NCI-H1092 (cell line): ENCODE data around the gene C14orf132.

Experiments
- DNase-seq: peaks from one replicate; lab custom pipeline; 2025; lab: John Stamatoyannopoulos, UW

The C14orf132 gene

DNA sequence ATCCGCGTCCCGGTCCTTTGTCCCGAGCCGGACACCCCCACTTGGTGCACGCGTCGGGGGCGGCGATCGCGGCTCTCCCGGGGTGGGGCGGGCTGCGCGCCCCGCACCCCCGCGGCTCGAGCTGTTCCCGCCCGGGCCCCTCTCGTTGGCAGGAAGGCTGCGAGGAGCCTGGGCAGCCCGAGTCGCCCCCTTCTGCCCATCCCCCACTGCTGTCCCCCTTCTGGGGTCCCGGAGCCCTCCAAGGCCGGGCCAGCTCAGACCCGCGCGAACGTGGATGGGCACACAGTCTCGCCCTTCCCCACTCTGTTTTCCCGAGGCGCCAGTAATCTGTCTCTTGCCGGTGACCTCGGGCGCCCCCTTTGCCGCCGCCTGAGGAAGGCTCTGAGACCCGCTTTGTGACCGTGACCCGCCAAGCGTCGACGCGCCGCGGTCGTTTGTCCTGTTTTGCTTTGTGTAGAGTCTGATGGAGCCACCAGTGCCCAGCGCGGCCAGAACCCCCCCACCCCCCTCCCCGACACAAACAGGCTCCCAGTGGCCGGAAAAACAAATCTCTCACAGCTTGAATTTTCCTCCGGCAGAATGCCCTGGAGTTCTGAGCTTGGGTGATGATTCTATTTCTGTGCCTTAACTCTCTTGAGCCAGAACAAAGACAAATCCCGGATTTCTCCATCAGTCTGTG is 610 bp downstream of the C14orf132 start:
- DNase-seq = peak; percentile 34

DNA sequence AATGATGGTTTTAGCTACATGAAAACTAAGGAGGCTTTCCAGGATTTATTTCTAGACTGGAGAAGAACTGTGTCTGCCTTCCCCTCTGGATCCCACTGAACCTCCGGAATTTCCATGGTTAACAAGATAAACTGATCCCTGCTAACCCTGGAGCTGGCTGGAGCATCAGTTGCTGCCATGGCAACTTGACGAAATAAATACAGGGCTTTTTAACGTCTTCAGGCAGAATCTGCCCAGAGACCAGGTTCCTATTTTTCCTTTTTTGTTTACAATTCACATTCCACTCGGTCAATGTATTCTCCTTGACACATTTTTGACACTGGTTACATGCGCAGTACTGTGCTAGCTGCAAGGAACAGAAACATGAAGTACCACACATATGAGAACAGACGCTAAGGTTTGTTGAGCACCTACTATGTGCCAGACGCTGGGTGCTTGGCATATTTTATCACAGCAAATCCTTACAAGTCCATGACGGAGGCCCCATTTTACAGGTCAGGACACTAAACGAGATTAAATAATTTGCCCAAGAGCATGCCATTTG is 1.7 kb downstream of the C14orf132 start:
- DNase-seq = no peak

DNA sequence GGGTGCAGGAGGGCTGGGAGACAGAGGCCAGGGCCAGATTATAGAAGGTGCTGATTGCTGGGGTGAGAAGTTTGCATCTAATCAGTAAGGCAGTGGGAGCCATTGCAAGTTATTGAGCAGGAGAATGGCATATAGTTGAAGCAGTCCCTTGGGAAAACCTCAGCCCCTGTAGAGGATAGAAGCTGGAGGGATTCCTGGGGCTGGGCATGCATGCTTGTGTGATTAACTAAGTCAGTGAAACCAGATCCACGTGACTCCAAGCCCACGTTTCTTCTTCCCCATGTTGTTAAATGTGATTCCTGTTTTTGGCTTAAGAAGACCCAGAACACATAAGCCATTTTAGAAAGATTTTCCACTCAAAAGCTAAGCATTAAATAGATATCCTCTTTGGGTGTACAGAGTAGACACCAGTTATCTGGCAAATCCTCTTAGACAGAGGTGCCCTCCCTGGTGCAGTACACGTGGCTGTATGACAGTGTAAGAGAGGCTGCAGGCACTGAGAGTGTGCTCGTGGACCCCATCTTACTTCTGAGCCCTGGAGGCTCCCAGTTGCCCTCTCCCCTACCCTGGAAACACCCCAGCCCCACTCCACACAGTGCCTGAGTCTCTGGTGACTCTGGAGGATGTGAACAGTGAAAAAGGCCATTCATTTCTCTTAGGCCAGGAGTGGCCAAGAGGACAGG is 3.2 kb downstream of the C14orf132 start:
- no peak for DNase-seq

DNA sequence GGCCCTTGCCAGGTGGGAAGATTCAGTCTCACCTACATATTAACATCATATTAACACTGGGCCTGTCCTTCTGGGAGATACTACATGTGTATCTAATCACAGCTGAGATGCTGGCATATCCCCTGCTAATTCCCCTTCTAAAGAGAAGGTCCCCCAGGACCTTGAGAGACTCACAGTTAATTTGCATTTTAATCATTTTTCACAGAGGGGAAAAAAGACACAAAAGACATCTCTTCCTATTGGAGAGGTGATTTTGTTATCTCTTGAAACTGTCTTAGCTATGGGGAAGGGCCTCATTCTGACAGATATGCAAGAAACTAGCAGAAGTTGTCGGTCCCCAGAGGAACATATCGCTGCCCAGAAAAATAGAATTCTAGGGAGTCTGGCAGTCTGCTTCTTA is 7.5 kb downstream of the C14orf132 start:
- no peak for DNase-seq

DNA sequence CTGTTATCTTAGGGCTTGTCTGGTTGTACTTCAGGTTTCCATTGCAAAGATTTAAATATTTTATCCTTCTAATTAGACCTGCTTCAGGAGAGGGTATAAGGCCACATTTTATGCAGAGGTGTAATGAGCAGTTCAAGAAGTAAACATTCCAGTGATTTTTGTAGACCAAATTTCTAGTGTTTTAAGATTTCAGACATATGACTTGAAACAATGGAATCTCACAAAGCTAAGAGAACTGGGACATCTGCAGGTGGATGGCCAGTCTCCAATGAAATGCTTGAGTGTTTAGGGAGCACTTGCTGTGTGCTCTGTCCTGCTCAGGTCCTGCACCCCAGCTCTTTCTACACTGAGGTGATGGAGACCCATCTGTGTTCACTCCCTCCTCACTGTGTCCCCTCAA is 7.9 kb downstream of the C14orf132 start:
- DNase-seq = no peak

DNA sequence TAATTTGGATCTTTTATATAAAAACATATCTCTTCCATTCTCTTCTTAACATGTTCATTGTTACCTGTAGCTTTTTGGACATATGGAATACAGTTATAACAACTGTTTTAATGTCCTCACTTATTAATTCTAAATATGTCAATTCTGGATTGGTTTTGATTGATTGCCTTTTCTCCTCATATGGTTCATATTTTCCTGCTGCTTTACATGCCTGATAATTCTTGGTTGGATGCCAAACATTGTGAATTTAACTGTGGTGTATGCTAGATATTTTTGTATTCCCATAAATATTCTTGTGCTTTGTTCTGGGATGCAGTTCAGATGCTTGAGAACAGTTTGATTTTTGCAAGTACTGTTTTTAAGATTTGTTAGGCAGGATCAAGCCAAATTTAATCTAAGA is 10.8 kb downstream of the C14orf132 start:
- DNase-seq = no peak

DNA sequence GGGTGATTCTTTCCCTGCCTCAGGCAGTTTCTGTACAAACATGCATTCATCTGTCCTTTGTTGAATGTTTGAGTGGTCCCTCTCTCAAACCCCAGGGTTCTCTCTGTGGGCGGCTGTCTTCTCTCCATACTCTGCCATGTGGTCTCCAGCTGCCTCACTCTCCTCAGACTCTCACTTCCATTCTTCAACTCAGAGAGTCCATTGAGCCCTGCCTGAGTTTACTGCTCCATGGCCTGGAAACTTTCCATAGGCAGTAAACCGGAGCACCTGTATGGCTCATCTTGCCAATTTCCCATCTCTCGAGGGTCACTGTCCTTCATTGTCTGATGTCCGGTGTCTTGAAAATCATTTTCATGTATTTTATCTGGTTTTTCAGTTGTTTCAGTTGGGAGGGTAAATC is 11.3 kb downstream of the C14orf132 start:
- DNase-seq = no peak

DNA sequence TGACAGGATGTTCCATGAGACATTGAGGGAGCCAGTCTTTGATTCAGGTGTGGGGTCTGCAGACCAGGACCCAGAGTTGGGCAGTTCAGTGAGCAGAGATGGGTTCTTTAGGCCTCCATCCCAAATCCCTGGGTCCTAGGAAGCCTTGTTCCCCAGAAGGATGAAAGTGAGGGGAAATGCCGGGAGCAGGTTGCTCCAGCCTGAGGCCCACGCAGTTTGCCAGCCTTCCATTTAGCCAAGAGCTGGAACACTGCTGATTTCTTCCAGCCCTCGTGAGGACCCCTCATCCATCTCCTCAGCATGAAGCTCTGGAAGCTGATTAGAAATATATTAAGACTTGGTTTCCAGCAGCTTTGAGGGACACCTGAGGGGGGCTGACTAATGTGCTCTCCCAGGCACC is 12.1 kb downstream of the C14orf132 start:
- DNase-seq = no peak

DNA sequence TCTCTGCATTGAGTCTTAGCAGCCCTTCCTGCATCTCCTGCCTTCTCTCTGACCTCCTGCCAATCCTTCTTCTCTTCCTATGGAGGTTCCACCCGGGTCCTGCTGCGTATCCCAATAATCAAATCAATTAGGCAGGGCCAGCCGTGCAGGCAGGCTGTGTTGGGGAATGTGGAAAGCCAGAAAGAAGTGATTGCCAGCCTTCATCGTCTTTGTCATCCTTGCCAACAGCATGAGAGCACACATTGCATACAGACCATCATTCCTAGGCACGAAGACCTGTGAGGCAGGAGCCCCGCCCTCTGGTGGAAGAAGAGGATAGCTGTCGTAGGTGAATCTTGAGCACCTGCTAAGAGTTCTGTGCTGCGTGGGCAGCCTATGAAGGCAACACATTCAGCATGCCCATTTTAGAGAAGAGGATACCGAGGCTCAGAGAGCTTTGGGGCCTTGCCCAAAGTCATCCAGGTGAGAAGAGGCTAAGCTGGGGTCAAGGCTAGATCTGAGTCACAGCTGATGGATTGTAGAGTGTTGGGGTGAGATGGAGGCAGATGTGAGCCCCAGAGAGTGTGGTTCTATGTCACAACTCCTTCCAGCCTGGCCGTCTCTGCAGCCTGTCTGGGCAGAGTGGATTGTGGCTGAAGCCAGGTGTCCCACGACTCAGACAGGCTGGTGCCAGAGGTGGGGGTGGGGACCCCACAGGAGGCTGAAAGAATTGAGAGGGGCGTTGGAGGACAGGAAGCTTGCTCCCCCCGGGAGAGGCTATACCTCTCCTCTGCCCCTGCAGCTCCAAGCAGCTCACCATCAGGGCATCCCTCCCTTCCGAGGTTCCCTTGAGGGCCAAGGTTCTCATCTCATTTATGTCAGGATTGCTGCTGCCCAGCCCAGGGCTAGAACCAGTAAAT is 12.7 kb downstream of the C14orf132 start:
- DNase-seq = no peak

DNA sequence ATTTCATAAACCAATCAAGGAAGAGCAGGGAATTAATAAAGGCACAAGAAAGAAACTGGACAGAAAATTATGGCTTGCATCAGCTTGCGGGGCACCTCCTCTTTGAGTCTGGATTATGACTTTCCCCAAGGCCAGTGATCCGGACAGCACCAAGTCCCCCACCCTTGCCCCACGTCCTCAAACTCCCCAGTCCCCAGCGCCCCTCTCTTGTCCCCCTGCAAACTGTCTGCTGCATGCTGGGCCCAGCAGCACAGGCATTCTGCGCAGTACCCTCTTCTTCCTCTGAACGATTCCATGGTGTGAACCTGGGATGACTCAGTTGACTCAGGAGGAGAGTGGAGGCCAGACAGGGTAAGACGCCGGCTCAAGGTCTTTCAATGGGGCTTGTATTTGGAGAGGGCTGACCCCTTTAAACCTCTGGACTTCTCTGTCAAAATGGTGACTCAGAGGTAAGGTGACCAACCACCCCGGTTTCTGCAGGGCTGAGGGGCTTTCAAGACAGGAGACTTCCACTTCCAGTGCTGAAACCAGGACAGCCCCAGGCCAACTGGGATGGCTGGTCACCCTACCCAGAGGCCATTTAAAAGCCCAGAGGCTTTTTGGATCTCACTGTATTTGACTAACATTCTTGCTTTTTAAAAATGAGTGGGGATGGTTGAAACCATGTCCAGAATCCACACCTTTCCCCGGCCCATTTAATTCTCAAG is 13.5 kb downstream of the C14orf132 start:
- no peak for DNase-seq

DNA sequence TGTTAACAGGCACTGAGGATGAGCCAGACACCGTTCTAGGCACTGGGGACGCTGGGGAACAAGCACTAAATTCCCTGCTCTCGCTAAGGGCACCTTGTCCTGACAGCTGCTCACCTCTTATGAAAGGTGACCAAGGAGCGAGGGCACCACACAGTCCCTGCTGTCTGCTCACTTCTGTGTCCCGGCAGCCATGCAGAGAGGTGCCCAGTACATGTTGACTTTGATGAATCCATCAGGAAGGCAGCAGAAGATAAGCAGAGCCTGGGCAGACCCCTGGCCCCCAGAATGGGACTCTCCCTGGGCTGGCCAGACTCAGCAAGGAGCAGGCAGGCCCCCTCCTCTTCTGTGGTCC is 14.1 kb downstream of the C14orf132 start:
- no peak for DNase-seq

DNA sequence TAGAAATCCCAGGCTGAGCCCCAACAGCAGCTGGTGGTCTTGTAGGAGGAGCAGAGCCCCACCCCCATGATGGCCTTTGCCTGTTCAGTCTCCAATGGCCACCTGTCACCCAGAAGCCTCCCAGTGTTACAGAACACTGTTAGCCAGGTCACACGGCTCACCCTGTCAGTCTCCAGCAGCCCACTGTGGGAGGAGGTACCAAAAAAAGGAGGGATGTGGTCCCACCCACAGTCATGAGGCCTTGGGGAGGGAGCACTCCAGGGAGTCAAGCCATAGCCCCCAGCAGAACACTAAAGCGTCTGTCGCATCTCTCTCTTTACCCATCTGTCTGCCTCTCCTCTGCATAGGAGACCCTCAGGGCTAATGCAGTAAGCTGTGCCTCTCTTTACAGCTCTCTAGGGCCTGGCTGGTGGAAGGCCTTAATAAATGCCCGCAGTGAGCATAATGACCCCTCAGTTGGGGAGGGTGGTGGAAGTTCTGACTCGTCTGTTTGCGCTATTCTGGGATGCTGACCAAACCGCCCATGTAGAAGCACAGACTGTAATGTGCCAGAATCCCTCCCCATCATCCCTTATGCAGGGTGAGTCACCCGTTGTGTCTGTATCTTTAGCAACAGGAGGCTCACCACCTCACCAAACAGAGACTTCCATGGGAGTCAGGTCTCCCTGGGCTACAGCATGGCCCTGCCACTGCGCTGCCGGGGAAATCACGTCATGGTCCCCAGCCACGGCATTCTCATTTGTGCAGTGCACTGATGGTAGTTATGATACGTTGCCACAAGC is 14.6 kb downstream of the C14orf132 start:
- DNase-seq = no peak

DNA sequence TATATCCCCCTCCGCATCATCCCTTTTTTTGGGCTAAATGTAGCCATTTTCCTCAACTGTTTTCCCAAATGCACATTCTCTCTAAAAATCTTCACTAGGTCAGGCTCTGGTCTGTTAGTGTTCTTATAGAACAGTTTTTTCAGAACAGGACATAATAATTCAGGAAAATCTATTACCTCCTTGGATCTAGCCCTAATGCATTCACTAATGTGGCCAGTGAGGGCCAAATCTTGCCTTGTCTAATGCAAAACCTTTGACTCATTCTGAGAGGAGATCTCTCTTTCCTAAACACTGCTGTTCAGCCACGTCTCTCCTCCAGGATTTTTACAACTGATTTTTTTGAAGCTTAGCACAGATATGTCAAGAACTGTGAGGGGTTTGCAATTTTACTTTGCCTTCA is 15.5 kb downstream of the C14orf132 start:
- DNase-seq = no peak

DNA sequence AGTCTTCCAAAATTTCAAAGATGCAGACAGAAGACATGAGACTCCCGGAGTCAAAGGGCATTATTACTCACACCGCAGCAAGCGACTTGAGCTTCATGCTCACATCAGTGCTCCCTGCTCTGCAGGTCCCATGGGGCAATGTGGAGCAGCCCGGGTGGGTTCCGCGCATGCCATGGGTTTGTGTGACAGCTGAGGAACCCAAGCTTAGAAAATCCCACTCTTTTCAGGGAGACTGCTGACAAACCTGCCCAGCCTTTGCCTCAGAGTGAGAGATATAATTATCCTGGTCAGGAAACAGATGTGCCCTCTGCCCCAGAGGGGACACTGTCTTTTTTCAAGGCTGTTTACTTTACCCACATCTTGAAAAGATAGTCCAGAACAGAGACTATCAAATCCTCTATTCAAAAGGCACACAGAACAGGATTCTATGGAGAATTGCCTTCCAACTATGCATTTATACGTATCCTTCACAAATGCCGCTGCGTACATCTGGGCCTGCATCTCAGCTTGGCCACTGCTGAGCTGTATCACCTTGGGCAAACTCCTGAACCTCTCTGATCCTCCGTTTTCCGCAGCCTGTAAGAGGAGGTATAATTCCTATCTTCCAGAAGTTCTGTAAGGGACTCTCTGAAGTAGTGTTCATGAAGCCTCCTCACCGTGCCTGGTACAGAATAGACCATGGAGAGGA is 16.0 kb downstream of the C14orf132 start:
- no peak for DNase-seq

DNA sequence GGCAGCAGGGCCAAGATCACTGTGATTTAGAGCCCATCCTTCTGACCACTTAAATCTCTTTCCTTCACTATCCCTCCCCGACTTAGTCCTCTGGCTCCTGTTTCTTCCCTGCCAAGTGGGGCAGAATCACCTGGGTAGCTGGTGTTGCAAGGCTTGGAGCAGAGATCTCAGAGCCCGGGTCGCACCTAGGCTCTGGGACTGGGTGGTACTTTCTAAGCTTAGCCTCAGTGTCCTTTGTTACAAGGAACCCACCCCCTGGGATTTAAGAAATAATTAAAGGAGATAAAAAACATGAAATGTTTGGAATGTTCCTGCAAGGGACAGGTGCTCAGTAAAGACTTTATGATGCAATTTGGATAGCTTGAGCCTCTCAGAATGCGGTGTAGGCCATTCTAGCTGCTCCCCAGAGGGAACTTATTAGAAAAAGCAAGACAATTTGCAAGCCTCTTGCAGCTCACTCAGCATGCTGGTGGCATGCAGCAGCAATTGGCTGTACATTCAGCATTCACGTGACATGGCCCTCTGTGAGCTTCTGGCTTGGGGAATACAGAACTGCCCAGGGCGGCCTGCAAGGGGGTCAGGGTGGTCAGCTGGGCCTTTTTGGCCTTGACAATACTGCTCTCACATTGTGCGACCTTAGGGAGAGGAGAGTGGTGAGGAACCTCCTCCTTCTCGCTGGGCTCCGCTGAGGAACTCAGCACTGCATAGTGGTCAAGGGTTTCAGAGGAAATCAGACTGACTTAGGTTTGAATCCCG is 16.8 kb downstream of the C14orf132 start:
- no peak for DNase-seq

DNA sequence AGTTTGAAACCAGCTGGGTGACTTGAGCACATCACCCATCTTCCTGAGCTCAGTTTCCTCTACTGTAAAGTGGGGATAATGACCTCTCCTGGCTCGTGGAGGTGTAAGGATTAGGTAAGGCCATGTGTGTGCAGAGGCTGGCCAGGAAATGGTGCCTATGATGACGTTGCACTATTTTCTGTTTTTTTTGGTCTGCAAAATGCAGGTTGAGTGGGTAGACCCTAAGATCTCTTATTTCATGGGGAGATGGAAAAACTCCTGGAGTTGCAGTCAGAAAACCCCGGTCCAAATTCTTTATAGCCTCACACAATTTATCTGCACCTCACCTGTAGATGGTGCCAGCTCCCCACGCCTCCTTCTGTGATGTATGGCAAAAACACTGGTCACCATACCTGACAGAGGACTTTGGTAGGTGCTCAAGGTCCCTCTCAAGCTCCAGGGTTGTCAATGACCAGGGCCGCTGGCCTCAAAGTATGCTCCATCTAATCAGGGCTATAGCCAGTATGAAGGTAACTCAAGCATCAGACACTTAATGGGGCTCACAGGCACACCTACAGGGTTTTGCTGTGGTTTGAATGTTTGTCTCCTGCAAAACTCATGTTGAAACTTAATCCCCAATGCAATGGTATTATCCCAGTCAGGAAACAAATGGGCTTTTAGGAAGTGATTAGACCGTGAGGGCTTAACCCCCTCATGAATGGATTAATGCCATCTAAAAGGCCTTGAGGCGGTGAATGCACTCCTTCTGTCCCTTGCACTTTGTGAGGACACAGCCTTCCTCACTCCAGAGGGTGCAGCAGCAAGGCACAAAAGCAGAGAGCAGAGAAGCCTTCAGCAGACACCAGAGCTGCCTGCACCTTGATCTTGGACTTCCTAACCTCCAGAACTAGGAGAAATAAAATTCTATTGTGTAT is 17.6 kb downstream of the C14orf132 start:
- no peak for DNase-seq

DNA sequence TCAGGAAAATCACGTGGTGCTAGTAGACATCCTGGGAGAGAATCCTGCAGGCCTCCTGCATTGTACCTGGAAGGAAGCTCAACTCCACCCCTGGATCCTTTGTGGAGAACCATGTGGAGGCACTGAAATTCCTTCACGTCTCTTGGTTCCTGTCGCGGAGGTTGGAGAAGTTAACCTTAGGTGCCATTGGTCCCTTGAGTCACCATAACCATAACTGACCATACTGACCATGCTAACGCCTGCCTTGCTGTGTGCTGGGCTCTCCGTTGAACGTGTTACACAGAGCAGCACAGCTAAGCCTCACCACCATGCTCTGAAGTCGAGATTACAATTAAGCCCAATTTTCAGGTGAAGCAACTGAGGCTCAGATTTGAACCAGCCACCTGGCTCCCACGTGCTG is 18.6 kb downstream of the C14orf132 start:
- no peak for DNase-seq

DNA sequence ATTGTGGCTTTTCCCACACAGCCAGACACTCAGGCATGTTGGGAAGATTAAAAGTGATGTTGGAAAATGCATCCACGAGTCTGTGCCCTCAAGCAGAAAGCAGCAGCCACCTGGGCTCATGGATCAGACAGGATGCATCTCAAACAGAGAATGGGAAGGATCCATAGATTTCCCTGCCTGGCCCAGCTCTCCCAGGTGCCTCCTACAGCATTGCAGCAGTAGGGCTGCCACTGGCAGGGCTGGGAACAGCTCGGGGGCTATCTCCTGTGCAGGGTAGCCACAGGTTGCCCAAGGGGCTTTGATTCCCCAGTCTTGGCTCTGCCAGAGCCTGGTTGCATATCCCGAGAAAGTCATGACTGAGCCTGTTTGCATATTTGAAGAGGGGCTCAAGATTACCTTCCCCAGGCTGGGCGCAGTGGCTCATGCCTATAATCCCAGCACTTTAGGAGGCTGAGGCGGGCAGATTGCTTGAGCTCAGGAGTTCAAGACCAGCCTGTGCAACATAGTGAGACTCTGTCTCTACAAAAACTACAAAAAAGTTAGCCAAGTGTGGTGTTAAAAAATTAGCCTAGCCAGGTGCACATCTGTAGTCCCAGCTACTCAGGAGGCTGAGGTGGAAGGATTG is 19.5 kb downstream of the C14orf132 start:
- DNase-seq = no peak
